Psoas muscle (tissue), 8 donors: ENCODE results near the gene MSH3. TPM values are rescaled to one million over a fixed set of nuclear protein-coding genes. Genes with fewer than 3 reads are reported as not detected.

Experiments used
- ATAC-seq, 4 donors: fragments of 200-7000 bp; cut with Tn5 transposase; one replicate each; pipeline ENCODE4 v1.9.1; 2020; ENCODE audit warnings: moderate library complexity in 3 of 4, mild to moderate bottlenecking in 2 of 4
- DNase-seq, 2 donors: peaks; one replicate each; pipeline ENCODE4 v3.0.0-alpha.2; 2020
- H3K27ac ChIP-seq: fragments of 200-600 bp; one replicate; pipeline ENCODE4 v1.8.0; 2022
- H3K27me3 ChIP-seq, 3 donors: fragments of 200-600 bp in 1 of 3; one replicate each; pipeline versions ENCODE4 v1.6.1 to v1.8.0; 2013 to 2022; ENCODE audit warnings: low read length in 2 of 3, mild to moderate bottlenecking in 2 of 3, moderate library complexity in 1 of 3; ENCODE audit not compliant: insufficient read depth in 3 of 3
- H3K36me3 ChIP-seq, 2 donors: fragments of 200-600 bp in 1 of 2; one replicate each; pipeline versions ENCODE4 v1.6.1 to v1.8.0; 2013 to 2022; ENCODE audit warnings: low read depth in 1 of 2, mild to moderate bottlenecking in 1 of 2, moderate library complexity in 1 of 2; ENCODE audit not compliant: insufficient read depth in 1 of 2
- H3K4me1 ChIP-seq: fragments of 200-600 bp; one replicate; pipeline ENCODE4 v1.8.0; 2022
- H3K4me3 ChIP-seq: fragments of 200-600 bp; one replicate; pipeline ENCODE4 v1.8.0; 2022; ENCODE audit warnings: mild to moderate bottlenecking
- H3K9me3 ChIP-seq: fragments of 200-600 bp; one replicate; pipeline ENCODE4 v1.8.0; 2022
- WGBS, 3 donors: extraction: QIAGEN DNeasy Blood & Tissue Kit; methylation state at CpG; one replicate each; pipeline versions ENCODE4 v1.1.6 to v1.1.7; 2013; 5-methylcytosine and 5-hydroxymethylcytosine counted together
- intact Hi-C, 2 donors: fragments of 100-400 bp; cut with DNase I; formaldehyde crosslinking; loops; one replicate each; pipeline versions ENCODE4 v1.11.0 to v1.14.2; 2022
- polyA plus RNA-seq, 3 donors: library from polyadenylated mRNA; stranded (reverse); fragments of 200-250 nt; gene quantifications; one replicate each; pipeline ENCODE4 v1.2.3, GENCODE V29; 2013
- total RNA-seq, 4 donors: library from RNA; stranded (reverse); fragmentation: NEBNext Ultra II Directional in 2 of 4; extraction: Animal tissue kit (Norgen Biotek cat#: 25700) in 2 of 4; gene quantifications; one replicate each; pipeline versions ENCODE4 v1.2.1 to v1.2.4, GENCODE V29; 2021 to 2023
- TF ChIP-seq, protein P1 (sequence below): fragments of 200-600 bp; IDR thresholded peaks from one replicate; pipeline ENCODE4 v1.8.0; 2022; ENCODE audit warnings: antibody characterized with exemption
- donor health status: healthy with polysubstance abuse.
- donor health status: DM: no; HTN: no; CAD: no; lungs with moderate emphysema.
- donor health status: Bipolar disorder and iron deficiency.
- donor health status: healthy.
- donor health status: DM: yes; HTN: yes; CAD: no.
- donor health status: DM: no; HTN: no; CAD: no.
- donor health status: DM: no; HTN: no; CAD: no.
- donor health status: DM: yes; HTN: yes; CAD: no.

The MSH3 gene
- total and polyA plus RNA-seq, 7 donors = 2.8 to 12.6 (median 5.8) TPM

DNA sequence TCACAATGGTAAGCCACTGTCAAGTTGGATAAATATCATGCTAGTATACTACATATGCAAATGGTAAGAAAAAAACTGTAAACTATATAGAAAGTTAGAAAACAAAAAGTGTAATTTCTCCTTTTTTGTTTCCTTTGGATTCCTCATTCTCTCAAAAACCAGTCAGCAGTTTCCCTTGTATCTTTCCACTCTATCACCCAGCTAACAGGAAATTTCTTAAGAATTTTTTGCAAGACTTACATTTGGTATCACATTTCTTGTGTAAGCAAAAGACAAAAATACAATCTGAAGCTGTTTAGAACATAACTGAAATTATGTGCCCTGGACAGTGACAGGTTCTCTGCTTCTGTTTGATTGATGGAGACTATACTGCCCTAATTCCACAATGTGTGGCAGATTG is 25.2 kb upstream of the MSH3 start:
- H3K4me3 ChIP-seq = no peak overlapping the region
- TF ChIP-seq, protein P1, sequence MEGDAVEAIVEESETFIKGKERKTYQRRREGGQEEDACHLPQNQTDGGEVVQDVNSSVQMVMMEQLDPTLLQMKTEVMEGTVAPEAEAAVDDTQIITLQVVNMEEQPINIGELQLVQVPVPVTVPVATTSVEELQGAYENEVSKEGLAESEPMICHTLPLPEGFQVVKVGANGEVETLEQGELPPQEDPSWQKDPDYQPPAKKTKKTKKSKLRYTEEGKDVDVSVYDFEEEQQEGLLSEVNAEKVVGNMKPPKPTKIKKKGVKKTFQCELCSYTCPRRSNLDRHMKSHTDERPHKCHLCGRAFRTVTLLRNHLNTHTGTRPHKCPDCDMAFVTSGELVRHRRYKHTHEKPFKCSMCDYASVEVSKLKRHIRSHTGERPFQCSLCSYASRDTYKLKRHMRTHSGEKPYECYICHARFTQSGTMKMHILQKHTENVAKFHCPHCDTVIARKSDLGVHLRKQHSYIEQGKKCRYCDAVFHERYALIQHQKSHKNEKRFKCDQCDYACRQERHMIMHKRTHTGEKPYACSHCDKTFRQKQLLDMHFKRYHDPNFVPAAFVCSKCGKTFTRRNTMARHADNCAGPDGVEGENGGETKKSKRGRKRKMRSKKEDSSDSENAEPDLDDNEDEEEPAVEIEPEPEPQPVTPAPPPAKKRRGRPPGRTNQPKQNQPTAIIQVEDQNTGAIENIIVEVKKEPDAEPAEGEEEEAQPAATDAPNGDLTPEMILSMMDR = no peak
- H3K27me3 ChIP-seq = no peaks in the 10 kb centered on the region
- H3K9me3 ChIP-seq = no peaks in the 10 kb centered on the region
- ATAC-seq (no peak), DNase-seq (no peak)
- intact Hi-C loops = no loop called here
- peaks cover 0 to 25% of the 10 kb centered on the region in 2 donors for H3K36me3 ChIP-seq
- H3K27ac ChIP-seq = no peak overlapping the region
- H3K4me1 ChIP-seq = no peaks in the 10 kb centered on the region

DNA sequence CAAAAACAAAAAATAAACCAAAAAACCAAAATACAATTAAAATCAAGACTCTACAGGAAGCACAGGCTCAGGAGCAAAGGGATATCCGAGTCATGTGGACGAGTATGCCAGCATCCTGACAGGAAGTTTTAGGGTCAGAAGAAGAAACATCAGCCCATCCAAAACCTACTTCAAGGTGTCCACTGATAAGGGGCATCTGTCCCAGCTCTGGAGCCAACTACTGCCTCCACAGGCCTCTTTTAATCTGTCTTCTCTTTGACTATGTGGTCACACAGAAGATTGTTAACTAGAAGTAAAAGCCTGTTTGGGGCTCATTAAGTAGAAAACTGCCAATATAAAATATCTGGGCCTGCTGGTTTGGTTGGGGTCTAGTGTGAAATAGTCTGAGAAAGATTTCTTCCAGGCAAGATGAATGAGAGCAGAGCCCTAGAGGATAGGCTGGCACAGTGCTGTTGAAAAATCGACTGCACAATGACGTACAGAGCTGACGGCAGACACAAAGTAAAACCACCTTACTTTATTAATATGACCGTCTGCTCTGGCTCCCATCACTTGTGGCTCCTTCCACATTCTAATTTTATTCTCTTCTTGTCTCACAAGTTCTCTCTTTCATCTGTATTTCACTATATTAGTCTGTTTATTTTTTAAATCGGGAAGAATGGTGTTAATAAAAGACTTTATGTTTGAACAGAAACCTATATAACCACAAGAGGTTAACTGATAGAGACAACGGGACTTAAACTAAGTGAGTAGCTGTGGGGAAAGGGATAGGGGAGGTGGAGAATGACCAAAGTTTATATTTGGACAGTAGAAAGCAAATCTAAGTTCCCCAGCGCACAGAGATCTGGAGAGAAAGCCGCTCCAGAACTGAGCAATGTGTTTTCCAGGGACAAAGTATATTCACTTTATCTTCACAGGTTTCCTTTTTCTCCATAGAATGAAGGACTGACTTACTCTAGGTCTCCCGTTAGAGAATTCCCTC is 22.9 kb upstream of the MSH3 start:
- ATAC-seq (no peak), DNase-seq (no peak)
- TF ChIP-seq, protein P1 = no peak
- Histone ChIP-seq H3K27me3 (no peaks in the 10 kb centered on the region), H3K4me1 (no peaks in the 10 kb centered on the region), H3K4me3 (no peak overlapping the region), H3K36me3 (peaks cover 0 to 25% of the 10 kb centered on the region in 2 donors), H3K9me3 (no peaks in the 10 kb centered on the region), H3K27ac (no peak overlapping the region)
- 92 to 94% (median 93%) methylated on average over 11 of the region's 11 CpGs for WGBS, 3 donors
- intact Hi-C loops = no loop called here

DNA sequence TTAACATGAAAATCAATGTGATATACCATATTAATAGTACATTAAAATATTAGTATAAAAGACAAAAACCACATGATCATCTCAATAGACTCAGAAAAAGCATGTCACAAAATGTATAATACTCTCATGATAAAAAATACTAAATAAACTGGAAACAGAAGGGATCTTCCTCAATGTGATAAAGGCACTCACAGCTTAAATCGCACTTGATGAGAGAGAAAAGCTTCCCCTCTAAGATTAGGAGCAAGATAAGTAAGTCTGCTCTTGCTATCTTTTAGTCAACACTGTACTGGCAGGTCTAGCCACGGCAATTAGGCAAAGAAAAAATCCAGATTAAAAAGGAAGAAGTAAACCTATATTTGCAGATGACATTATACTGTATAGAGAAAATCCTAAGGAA is 21.8 kb upstream of the MSH3 start:
- Histone ChIP-seq H3K27ac (no peak overlapping the region), H3K27me3 (no peaks in the 10 kb centered on the region), H3K4me3 (no peak overlapping the region), H3K9me3 (no peaks in the 10 kb centered on the region), H3K4me1 (no peaks in the 10 kb centered on the region), H3K36me3 (peaks cover 0 to 29% of the 10 kb centered on the region in 2 donors)
- intact Hi-C loops = no loop called here
- ATAC-seq (no peak), DNase-seq (no peak)
- 89 to 97% (median 91%) methylated on average over 2 of the region's 2 CpGs for WGBS, 3 donors
- TF ChIP-seq, protein P1 = no peak

DNA sequence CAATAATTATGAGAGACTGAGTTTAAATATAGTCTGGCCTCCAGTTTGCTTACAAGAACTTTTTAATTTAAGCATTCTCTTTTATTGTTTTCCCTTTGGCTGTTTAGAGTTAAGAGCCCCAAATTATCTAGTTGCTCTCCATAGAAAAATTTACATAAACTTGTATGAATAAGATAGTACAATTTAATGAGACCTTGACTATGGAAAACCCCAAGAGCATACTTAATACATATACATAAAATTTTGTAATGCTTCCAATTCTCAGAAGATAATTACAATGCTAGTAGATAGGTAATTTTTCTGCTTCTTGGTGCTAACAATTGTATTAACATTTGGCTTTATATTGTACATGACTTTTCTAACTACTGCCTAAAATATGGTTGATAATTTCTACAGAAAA is 20.3 kb upstream of the MSH3 start:
- TF ChIP-seq, protein P1 = no peak
- ATAC-seq = no peak
- Histone ChIP-seq H3K27me3 (no peaks in the 10 kb centered on the region), H3K9me3 (no peaks in the 10 kb centered on the region), H3K4me3 (no peak overlapping the region), H3K36me3 (peaks cover 0 to 39% of the 10 kb centered on the region in 2 donors), H3K4me1 (no peaks in the 10 kb centered on the region), H3K27ac (no peak overlapping the region)
- intact Hi-C loops = no loop called here
- no peak for DNase-seq
